ENCODE measurements around the gene RAD51B.
A peak's percentile ranks its signal among the peaks of the same experiment; 100 is the strongest.

RAD51B gene

GRCh38 chr14:68592948-68593556 lies 773.5 kb downstream of the RAD51B start:
- in situ Hi-C loops (cut with HindIII; ENCODE audit: low pct_unique_long_range_greater_than_20kb, low sequenced_read_pairs) = no loop called here
- no peak for TF ChIP-seq JUND (IDR thresholded peaks at IDR 0.05; ENCODE audit: low read depth)
- DNase-seq (ENCODE audit: low read depth in 1 of 2, low spot score in 1 of 2) = no peak

- TF ChIP-seq JUND (IDR thresholded peaks at IDR 0.05; ENCODE audit: low read depth) = no peak
- no peak for DNase-seq (ENCODE audit: low read depth in 1 of 2, low spot score in 1 of 2)
- in situ Hi-C loops (cut with HindIII; ENCODE audit: low pct_unique_long_range_greater_than_20kb, low sequenced_read_pairs) = no loop called here
Observed at GRCh38 chr14:68593806-68594536, 774.4 kb downstream of the RAD51B start.

GRCh38 chr14:68594737-68595380 lies 775.3 kb downstream of the RAD51B start:
- no peak for TF ChIP-seq JUND (IDR thresholded peaks at IDR 0.05; ENCODE audit: low read depth)
- DNase-seq (ENCODE audit: low read depth in 1 of 2, low spot score in 1 of 2) = no peak
- in situ Hi-C loops (cut with HindIII; ENCODE audit: low pct_unique_long_range_greater_than_20kb, low sequenced_read_pairs) = no loop called here

GRCh38 chr14:68596211-68596610 lies 776.6 kb downstream of the RAD51B start:
- in situ Hi-C loops (cut with HindIII; ENCODE audit: low pct_unique_long_range_greater_than_20kb, low sequenced_read_pairs) = no loop called here
- TF ChIP-seq JUND (IDR thresholded peaks at IDR 0.05; ENCODE audit: low read depth) = no peak
- no peak for DNase-seq (ENCODE audit: low read depth in 1 of 2, low spot score in 1 of 2)

- DNase-seq (ENCODE audit: low read depth in 1 of 2, low spot score in 1 of 2) = no peak
- TF ChIP-seq JUND (IDR thresholded peaks at IDR 0.05; ENCODE audit: low read depth) = no peak
- in situ Hi-C loops (cut with HindIII; ENCODE audit: low pct_unique_long_range_greater_than_20kb, low sequenced_read_pairs) = no loop called here
Observed at GRCh38 chr14:68596701-68597100, 777.1 kb downstream of the RAD51B start.

- in situ Hi-C loops (cut with HindIII; ENCODE audit: low pct_unique_long_range_greater_than_20kb, low sequenced_read_pairs) = no loop called here
- no peak for DNase-seq (ENCODE audit: low read depth in 1 of 2, low spot score in 1 of 2)
- no peak for TF ChIP-seq JUND (IDR thresholded peaks at IDR 0.05; ENCODE audit: low read depth)
Observed at GRCh38 chr14:68598089-68598488, 778.5 kb downstream of the RAD51B start.

- peak in 1 of 2 experiments; percentile 62 for DNase-seq (ENCODE audit: low read depth in 1 of 2, low spot score in 1 of 2)
- no peak for TF ChIP-seq JUND (IDR thresholded peaks at IDR 0.05; ENCODE audit: low read depth)
- in situ Hi-C loops (cut with HindIII; ENCODE audit: low pct_unique_long_range_greater_than_20kb, low sequenced_read_pairs) = no loop called here
Observed at GRCh38 chr14:68598621-68599447, 779.3 kb downstream of the RAD51B start.

- in situ Hi-C loops (cut with HindIII; ENCODE audit: low pct_unique_long_range_greater_than_20kb, low sequenced_read_pairs) = no loop called here
- no peak for TF ChIP-seq JUND (IDR thresholded peaks at IDR 0.05; ENCODE audit: low read depth)
- no peak for DNase-seq (ENCODE audit: low read depth in 1 of 2, low spot score in 1 of 2)
Observed at GRCh38 chr14:68599896-68600610, 780.5 kb downstream of the RAD51B start.

GRCh38 chr14:68602507-68602906 lies 782.9 kb downstream of the RAD51B start:
- in situ Hi-C loops (cut with HindIII; ENCODE audit: low pct_unique_long_range_greater_than_20kb, low sequenced_read_pairs) = no loop called here
- TF ChIP-seq JUND (IDR thresholded peaks at IDR 0.05; ENCODE audit: low read depth) = no peak
- DNase-seq (ENCODE audit: low read depth in 1 of 2, low spot score in 1 of 2) = no peak

- no peak for TF ChIP-seq JUND (IDR thresholded peaks at IDR 0.05; ENCODE audit: low read depth)
- in situ Hi-C loops (cut with HindIII; ENCODE audit: low pct_unique_long_range_greater_than_20kb, low sequenced_read_pairs) = no loop called here
- no peak for DNase-seq (ENCODE audit: low read depth in 1 of 2, low spot score in 1 of 2)
Observed at GRCh38 chr14:68603533-68604360, 784.2 kb downstream of the RAD51B start.

GRCh38 chr14:68604361-68604730 lies 784.8 kb downstream of the RAD51B start:
- DNase-seq (ENCODE audit: low read depth in 1 of 2, low spot score in 1 of 2) = no peak
- TF ChIP-seq JUND (IDR thresholded peaks at IDR 0.05; ENCODE audit: low read depth) = no peak
- in situ Hi-C loops (cut with HindIII; ENCODE audit: low pct_unique_long_range_greater_than_20kb, low sequenced_read_pairs) = no loop called here

Data from T47D (cell line).